ENCODE results near the gene RAB36.
"Not testable (repeated sequence)": the region's sequence is repeated elsewhere in the genome, so short reads cannot be mapped to it uniquely, and the experiment has no call there.

RAB36 gene

GRCh38 chr22:23131931-23132330 lies 13.3 kb upstream of the RAB36 start:
- DNase-seq (ENCODE audit: low read depth) = no peak
- no peak for TF ChIP-seq CTCF (IDR thresholded peaks at IDR 0.05; ENCODE audit: control insufficient read depth, insufficient read depth, low read depth, low read length, missing control alignments)
- no peak overlapping the region for H3K4me3 ChIP-seq (ENCODE audit: control insufficient read depth, low read depth, low read length)

GRCh38 chr22:23132376-23133091 lies 12.7 kb upstream of the RAB36 start:
- TF ChIP-seq CTCF (IDR thresholded peaks at IDR 0.05; ENCODE audit: control insufficient read depth, insufficient read depth, low read depth, low read length, missing control alignments) = no peak
- DNase-seq (ENCODE audit: low read depth) = no peak
- H3K4me3 ChIP-seq (ENCODE audit: control insufficient read depth, low read depth, low read length) = no peak overlapping the region

GRCh38 chr22:23133922-23134321 lies 11.4 kb upstream of the RAB36 start:
- no peak for DNase-seq (ENCODE audit: low read depth)
- no peak overlapping the region for H3K4me3 ChIP-seq (ENCODE audit: control insufficient read depth, low read depth, low read length)
- no peak for TF ChIP-seq CTCF (IDR thresholded peaks at IDR 0.05; ENCODE audit: control insufficient read depth, insufficient read depth, low read depth, low read length, missing control alignments)

GRCh38 chr22:23136991-23137390 lies 8.3 kb upstream of the RAB36 start:
- not testable (repeated sequence) for H3K4me3 ChIP-seq (ENCODE audit: control insufficient read depth, low read depth, low read length); DNase-seq (ENCODE audit: low read depth)

- DNase-seq (ENCODE audit: low read depth) = no peak
- H3K4me3 ChIP-seq (ENCODE audit: control insufficient read depth, low read depth, low read length) = no peak overlapping the region
- no peak for TF ChIP-seq CTCF (IDR thresholded peaks at IDR 0.05; ENCODE audit: control insufficient read depth, insufficient read depth, low read depth, low read length, missing control alignments)
Observed at GRCh38 chr22:23137468-23137867, 7.8 kb upstream of the RAB36 start.

GRCh38 chr22:23137905-23138561 lies 7.2 kb upstream of the RAB36 start:
- no peak for DNase-seq (ENCODE audit: low read depth)
- no peak for TF ChIP-seq CTCF (IDR thresholded peaks at IDR 0.05; ENCODE audit: control insufficient read depth, insufficient read depth, low read depth, low read length, missing control alignments)
- no peak overlapping the region for H3K4me3 ChIP-seq (ENCODE audit: control insufficient read depth, low read depth, low read length)

GRCh38 chr22:23138584-23139435 lies 6.5 kb upstream of the RAB36 start:
- DNase-seq (ENCODE audit: low read depth) = no peak
- no peak overlapping the region for H3K4me3 ChIP-seq (ENCODE audit: control insufficient read depth, low read depth, low read length)
- no peak for TF ChIP-seq CTCF (IDR thresholded peaks at IDR 0.05; ENCODE audit: control insufficient read depth, insufficient read depth, low read depth, low read length, missing control alignments)

Measured in AG09309 (cell line).